Right ventricle myocardium superior (tissue), 1 donor: ENCODE data around the gene SYNPO. TPM values are rescaled to one million over a fixed set of nuclear protein-coding genes. Genes with fewer than 3 reads are reported as not detected.
A peak's percentile ranks its signal among the peaks of the same experiment; 100 is the strongest.

ENCODE experiments used
- ATAC-seq: fragments of 200-7000 bp; cut with Tn5 transposase; one replicate; pipeline ENCODE4 v1.9.1; 2020; ENCODE audit warnings: mild to moderate bottlenecking; ENCODE audit not compliant: poor library complexity
- DNase-seq: peaks from one replicate; pipeline ENCODE4 v3.0.0-alpha.2; 2020
- intact Hi-C: fragments of 100-400 bp; cut with DNase I; formaldehyde crosslinking; loops from one replicate; pipeline ENCODE4 v1.11.2; 2022
- total RNA-seq: library from RNA; stranded (reverse); fragmentation: NEBNext Ultra II Directional; extraction: Animal tissue kit (Norgen Biotek cat#: 25700); gene quantifications from one replicate; pipeline ENCODE4 v1.2.1, GENCODE V29; 2021
- donor health status: DM: no; HTN: yes; CAD: no; lungs with severe emphysema.

The SYNPO gene
- total RNA-seq, 1 donor from 2014 or later, result 645 TPM

DNA sequence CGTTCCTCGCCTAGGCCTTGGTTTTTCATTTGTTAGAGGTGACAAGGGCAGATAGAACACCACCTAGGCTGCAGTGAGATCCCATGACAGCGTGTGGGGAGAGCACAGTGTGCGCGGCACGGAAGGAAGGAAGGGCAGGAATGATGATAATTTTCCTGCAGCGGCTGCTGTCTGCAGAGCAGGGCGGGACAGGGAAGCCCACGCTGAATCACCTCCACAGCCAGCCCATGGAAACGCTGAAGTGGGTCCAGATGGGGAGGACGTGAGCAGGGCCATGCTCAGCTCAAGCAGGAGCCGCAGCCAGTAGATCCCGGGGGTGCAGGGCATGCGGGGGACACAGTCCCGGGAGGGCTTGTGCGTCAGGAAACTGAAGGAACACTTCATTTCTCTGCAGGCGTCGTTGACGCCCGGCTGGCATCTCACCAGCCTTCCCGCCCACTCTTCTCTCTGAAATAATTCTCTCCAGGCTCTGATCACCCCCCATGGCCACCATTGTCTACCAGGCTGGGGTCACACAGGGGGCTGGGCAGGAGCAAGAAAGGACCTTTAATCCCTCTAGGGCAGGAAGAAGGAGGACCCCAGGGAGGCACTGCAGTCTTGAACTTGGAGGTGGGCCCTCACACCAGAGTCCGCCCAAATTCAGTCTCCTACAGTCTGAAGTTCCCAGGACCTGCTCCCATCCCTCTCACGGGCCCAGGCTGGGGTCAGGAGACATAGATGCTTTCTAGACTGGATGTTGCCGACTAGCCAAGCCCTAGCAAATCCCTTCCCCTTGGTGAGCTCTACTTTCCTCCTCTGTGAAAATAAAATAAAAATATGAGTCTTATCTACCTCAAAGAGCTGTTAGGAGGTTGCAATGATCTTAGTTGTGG is 20.9 kb upstream of the SYNPO start:
- intact Hi-C loops, result no loop called here
- peak; percentile 56 for ATAC-seq

DNA sequence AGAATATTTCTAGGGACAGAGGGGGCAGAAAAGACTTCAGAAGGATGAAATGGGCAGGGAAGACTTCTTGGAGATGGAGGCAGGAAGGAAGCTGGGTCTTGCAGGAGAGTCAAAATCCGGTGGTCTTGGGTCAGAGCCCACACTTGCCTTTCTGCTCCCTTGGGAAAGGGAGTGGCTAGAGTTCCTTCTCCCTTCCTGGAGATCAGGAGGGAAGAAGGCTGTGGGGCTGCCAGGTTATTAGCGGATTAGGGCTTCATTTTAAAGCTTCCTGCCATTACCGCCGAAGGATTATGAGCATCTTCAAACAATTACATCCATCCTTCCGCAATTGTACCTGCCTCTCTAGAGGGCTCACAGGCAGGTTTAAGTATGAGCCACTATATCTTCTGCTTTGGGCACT is 19.2 kb upstream of the SYNPO start:
- DNase-seq (no peak), ATAC-seq (no peak)
- intact Hi-C loops, result no loop called here

More for the DNA sequence above, 20.9 kb upstream of the SYNPO start:
- DNase-seq, result peak; percentile 84

DNA sequence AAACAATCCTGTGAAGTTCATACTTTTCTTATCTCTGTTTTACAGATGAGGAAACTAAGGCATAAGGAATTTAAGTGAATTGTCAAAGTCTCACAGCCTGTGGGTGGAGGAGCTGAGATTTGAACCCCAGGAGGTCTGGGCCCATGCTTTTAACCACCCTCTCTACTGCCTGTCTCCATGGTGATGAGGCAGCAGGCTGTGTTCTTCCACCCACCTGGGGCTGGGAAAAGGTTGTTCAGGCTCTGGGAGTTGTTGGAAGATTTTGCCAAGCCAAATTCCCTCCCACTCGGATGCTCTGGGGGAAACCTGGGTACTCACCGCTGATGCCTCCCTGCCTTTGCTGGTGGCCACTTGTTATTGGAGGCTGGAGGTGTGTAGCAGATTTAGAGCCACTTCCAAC is 18.3 kb upstream of the SYNPO start:
- intact Hi-C loops, result no loop called here

GRCh38 chr5:150623152-150623877 is 17.1 kb upstream of the SYNPO start:
- DNase-seq, result peak; percentile 13

More for the DNA sequence above, 18.3 kb upstream of the SYNPO start:
- ATAC-seq (no peak), DNase-seq (peak; percentile 6)

DNA sequence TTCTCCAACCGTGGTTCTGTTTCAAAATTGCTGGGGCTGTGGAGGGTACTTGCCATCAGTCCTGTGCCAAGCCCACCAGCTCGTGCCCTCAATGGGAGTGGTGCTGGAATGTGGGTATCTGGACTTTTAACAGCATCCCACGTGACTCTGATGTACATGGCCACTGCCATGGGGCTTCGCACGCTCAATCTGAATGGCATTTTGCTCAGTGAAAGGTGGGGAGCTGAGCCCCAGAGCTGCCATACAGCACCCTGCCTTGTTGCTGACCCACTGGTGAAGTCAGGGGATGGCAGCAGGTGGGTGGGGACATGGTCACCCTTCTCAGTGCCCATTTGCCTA is 16.6 kb upstream of the SYNPO start:
- intact Hi-C loops, result no loop called here
- DNase-seq (peak; percentile 35), ATAC-seq (no peak)

More at GRCh38 chr5:150623152-150623877, 17.1 kb upstream of the SYNPO start:
- intact Hi-C loops, result no loop called here
- ATAC-seq, result no peak

- ATAC-seq, result peak; percentile 36
- peak; percentile 56 for DNase-seq
- intact Hi-C loops, result no loop called here
Observed at GRCh38 chr5:150624334-150625163, 15.9 kb upstream of the SYNPO start.

DNA sequence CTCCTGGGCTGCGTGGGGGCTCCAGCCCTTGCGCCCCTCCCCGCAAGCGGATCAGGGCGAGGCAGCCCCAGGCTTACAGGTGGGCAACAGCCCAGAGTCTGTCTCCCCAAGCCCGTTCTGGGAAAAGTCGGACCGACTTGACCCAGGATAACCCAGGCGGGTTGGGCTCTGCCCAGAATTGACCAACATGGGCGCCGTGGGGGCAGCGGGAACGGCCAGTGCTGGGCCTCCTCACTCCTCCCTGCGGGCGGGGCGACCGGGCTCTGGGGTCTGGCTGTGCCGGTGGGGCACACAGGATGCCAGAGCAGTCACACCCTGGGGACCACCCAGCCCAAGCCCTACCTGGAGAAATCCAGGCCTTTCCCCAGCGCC is 15.3 kb upstream of the SYNPO start:
- ATAC-seq, result peak; percentile 64

GRCh38 chr5:150625831-150626746 is 14.4 kb upstream of the SYNPO start:
- intact Hi-C loops, result no loop called here
- ATAC-seq, result no peak
- peak; percentile 38 for DNase-seq

More for the DNA sequence above, 15.3 kb upstream of the SYNPO start:
- intact Hi-C loops, result no loop called here
- DNase-seq, result peak; percentile 71

DNA sequence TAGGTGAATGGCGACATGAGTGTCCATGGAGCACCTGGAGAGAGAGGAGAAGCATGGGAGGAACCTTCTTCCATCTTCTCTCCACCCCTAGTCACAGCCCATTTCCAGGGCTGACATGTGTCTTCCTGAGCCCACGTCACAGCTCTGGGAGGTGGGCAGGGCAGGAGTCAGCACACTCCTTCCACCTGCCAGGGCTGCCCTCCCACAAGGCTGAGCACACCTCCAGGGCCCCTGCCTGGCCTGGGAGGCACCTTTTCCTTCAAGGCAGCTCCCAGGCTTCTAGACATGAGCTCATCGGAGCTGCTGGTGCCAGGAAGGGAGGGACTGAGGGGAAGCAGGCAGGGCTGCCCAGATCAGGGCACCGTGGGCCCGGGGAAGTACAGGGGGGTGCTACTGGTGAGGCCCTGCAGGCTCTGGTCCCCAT is 13.6 kb upstream of the SYNPO start:
- intact Hi-C loops, result no loop called here
- DNase-seq, result peak; percentile 66
- peak; percentile 1 for ATAC-seq

GRCh38 chr5:150627731-150628545 is 12.5 kb upstream of the SYNPO start:
- intact Hi-C loops, result no loop called here
- DNase-seq (peak; percentile 35), ATAC-seq (no peak)

- DNase-seq (peak; percentile 20), ATAC-seq (no peak)
- intact Hi-C loops, result no loop called here
Observed at GRCh38 chr5:150628936-150629485, 11.4 kb upstream of the SYNPO start.

DNA sequence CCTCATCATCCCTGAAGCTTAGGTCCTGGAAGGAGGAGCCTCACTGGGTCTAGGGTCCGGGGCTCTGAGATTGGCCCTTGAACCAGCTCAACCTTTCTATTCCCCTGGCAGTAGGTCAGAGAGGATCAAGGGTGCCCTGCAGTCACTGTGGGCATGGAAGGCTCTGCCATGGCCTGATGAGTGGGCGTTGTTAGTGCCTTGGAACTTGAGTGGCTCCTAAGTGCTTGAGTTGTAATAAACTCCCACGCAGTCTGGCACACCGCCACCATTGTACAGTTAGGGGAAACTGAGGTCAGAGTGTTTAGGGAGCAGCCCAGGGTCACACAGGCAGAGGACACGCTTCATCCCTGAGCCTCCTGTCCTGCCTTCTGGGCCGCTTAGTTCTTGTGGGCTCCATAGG is 10.4 kb upstream of the SYNPO start:
- DNase-seq, result peak; percentile 54
- ATAC-seq, result no peak
- intact Hi-C loops, result no loop called here

- ATAC-seq, result peak; percentile 77
- peak; percentile 86 for DNase-seq
- intact Hi-C loops, result no loop called here
Observed at GRCh38 chr5:150630461-150631325, 9.8 kb upstream of the SYNPO start.

- ATAC-seq, result no peak
- intact Hi-C loops, result no loop called here
- DNase-seq, result no peak
Observed at GRCh38 chr5:150631326-150631701, 9.1 kb upstream of the SYNPO start.

GRCh38 chr5:150632305-150633160 is 7.9 kb upstream of the SYNPO start:
- ATAC-seq (peak; percentile 48), DNase-seq (no peak)
- intact Hi-C loops, result no loop called here
